NK-92 treated with Interleukin-12 subunit alpha and Interleukin-12 subunit beta, amount 100 ng/mL, for 24 hours (cell line): Measurements from ENCODE around the gene HOATZ.

Experiments
- DNase-seq: peaks from one replicate; lab custom pipeline; 2025; lab: John Stamatoyannopoulos, UW

HOATZ gene

DNA sequence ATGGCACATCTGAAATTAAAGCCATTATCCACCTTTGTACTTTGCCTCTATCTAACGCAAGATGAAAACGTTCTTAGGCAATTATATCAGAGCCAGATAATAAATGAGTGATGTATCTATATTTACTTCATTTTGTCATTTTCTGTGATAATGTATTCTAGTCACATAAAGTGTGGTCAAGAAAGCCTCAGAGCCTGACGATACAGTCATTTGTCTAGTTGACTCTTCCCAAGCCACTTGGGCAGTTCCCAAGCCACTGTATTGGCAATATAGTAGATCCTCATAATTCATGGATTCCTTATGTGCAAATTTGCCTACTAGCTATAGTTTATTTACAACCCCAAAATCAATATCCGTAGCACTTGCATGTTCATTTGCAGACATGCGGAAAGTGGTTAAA is 7.8 kb downstream of the HOATZ start:
- no peak for DNase-seq

DNA sequence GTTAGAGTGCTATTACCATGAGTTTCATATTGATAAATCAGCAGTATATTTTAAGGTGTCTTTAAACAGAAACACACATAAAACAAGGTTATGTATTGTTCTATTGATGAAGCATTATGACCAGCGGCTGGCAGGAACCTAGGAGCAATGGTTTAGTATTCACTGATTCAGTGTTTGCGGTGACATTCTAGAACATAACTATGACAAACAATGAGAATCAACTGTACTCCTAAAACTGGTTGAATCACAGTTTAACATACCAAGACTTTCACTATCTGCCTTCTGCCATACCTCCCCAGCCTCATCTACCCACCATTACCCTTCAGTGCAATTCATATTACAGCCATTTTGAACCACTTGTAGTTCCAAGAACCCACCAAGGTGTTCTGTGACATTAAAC is 8.8 kb downstream of the HOATZ start:
- DNase-seq = no peak

- DNase-seq = no peak
These were observed 9.5 kb downstream of the HOATZ start for GRCh38 chr11:111524056-111524455.

DNA sequence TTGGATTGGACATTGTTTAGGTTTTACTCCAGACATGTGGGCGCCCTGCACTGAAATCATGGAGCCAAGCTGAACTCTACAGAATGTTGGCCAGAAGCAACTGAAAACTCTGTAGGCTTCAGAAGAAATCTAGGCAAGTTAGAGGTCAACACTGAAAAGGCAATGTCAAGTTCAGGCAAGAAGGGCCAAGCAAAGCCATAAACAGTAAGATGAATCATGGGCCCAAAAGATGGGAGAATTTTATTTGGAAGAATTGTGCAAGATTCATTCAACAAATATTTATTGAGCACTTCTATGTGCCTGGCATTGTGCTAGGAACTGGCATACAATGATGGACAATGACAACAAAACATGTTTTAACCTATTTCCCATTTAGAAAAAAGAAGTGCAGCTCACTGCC is 10.9 kb downstream of the HOATZ start:
- no peak for DNase-seq

GRCh38 chr11:111526501-111526900 is 11.9 kb downstream of the HOATZ start:
- DNase-seq = no peak

DNA sequence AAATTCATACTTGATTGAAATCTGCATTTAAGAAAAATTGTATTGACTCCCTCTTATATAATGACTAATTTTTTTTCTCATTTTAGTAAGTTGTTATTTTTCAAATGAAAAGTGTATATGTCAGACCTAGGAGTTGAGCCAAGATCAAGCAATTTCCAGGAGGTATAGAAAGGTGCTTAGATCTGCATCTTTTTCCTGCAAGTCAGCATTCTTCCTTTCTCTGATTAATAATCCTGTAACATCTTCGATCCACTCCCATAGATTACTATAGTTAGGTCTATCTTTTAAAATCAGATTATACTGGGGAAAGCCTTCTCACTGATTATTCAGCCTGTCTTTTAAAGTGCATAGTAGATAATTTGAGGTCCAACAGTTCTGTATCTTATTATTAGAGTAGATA is 12.7 kb downstream of the HOATZ start:
- DNase-seq = no peak

DNA sequence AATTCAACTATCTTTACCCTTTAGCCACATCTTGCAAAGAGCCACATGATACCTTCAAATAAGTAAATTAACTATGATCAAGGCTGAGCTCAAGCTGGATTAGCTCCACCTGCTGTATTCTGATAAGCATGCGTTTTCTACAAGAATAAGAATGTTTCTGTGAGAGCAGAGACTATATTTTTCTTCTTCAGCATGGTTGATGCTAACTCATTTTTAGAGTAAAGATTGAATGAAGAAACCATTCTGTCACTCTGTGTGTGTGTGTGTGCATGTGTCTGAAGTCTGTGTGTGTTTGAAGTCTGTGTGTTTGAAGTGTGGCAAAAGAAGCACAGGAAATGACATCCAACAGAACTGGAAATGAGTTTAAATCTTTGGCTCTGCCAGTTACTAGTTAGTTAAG is 14.0 kb downstream of the HOATZ start:
- no peak for DNase-seq

DNA sequence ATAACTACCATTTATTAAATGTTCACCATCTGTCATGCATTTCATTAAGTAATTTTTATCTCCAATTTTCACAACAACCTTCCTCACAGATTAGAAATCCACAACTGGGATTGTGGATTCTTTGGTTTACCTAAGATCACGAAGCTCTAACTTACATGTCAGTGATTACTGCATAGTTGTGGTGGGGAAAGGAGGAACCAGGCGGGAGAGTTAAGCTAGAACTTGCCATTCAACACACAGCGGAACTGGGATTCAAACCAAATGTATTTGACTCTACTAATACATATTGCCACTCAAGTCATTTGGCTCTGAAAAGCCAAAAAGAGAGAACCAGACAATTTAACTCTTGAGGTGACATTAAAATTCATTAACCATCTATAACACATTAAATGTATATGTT is 15.5 kb downstream of the HOATZ start:
- no peak for DNase-seq

DNA sequence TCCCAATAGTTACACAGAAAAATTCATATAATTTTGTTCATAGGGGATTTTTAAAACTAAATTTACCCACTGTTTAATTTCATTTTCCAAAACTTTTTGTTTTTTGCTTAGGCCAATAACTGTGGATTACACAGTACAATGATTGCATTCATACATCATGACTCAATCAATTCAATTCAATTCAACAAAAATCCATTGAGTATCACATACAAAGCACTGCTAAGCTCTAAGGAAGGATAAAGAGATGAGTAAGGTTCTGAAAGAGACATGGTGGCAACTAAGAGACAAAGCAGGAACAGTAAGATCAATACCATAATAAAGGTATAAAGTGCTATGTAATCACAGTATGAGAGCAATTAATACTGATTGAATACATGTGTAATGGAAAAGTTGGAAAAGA is 16.6 kb downstream of the HOATZ start:
- no peak for DNase-seq

DNA sequence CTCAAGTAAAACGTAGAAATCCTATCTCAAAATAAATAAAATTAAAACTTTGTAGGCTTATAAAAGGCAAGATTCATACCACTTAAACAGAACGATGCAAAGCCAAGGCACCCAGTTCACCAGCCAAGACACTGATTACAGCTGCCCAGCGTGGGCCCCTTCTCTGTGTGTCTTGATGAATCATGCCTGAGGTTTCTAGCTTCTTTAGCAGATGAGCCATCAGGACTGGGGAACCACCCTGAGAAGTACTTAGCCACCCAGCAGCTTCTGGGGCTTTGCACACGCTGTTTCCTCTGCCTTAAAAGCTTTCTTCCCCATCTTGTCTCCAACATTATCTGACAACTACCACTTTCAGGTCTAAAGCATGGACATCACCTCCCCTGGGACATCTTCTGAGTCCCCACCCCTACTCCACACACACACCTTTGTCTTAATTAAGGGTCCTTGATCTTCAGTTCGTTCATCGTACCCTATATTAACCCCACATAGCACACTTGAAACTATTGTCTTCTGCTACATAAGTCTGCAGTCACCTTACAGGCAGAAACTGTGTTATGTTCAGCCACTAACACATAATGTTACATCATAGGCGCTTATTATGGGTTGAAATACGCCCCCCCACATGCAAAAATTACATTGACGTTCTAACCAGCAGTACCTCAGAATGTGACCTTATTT is 17.2 kb downstream of the HOATZ start:
- DNase-seq = peak; percentile 56

DNA sequence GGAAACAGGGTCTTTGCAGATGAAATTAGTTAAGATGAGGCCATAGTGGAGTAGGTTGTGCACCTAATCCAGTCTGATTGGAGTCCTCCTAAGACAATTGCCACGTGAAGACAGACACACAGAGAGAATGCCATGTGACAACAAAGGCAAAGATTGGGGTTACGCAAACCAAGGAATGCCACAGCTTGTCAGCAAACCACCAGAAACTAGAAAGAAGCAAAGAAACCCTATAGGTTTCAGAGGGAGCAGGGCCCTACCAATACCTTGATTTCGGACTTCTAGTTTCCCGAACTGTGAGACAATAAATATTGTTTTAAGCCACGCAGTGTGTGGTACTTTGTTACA is 17.8 kb downstream of the HOATZ start:
- DNase-seq = no peak

- no peak for DNase-seq
These were observed 20.7 kb downstream of the HOATZ start for GRCh38 chr11:111535281-111535680.

GRCh38 chr11:111537336-111537860 is 22.8 kb downstream of the HOATZ start:
- no peak for DNase-seq

GRCh38 chr11:111538407-111539114 is 24.0 kb downstream of the HOATZ start:
- no peak for DNase-seq

DNA sequence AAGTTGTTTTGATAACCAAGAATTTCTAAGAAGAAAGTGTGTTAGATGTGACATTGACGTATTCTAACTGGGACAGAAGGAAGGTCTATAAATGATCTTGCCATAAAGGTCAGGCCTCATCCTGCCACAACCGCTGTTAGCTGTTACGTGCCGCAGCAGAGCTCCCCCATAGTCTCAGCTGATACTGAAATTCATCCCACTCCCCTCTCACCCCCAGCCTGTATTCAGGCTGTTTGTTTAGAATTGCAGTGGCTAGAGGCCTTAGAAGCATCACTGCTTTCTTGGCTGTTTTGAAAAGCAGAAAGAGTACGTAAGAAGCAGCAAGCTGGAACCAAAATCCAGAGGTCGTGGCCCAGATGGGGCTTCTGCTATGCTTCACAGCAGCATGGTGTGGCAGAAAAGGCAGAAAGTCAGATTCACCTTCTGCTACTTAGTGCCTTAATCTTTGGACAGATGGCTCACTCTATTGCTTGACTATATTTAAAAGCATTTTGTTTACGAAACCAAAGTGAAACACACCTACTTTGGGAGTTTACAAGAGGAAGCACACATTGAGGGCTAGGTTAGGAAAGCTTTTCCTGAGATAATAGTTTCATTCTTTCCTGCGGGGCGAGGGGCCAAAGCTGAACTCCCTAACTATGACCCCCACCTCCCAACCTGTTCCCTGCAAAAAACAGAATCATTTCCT is 25.0 kb downstream of the HOATZ start:
- DNase-seq = no peak

- no peak for DNase-seq
These were observed 25.7 kb downstream of the HOATZ start, which contains the start of gene LAYN for GRCh38 chr11:111540114-111540936. TSS of gene LAYN (plus strand) at chr11:111540720. CDS start at chr11:111540844, 124 bp downstream.

DNA sequence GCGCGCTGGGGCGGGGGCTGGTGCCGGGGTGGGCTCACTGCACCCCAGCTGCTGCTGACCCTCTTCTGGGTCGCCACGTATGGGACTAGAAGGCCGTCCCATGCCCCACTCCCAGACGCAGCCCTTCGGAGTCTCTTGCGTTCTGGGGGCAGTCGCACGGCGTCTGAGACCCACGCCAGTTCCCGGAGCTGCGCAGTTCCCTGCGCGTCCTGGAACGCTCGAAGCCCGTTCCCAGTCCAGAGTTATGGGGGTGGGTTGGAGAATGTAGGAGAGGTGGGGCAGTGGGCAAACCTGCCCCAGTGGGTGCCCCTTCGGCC is 26.3 kb downstream of the HOATZ start:
- no peak for DNase-seq

GRCh38 chr11:111541254-111542061 is 26.9 kb downstream of the HOATZ start:
- no peak for DNase-seq

GRCh38 chr11:111542606-111543275 is 28.2 kb downstream of the HOATZ start:
- DNase-seq = no peak

GRCh38 chr11:111548525-111548924 is 33.9 kb downstream of the HOATZ start:
- DNase-seq = no peak
